Measurements from ENCODE around the gene CTNS. TPM values are rescaled to one million over a fixed set of nuclear protein-coding genes. Genes with fewer than 3 reads are reported as not detected.

Gene CTNS
- total RNA-seq, 1 experiment from 2014 or later, result 19.1 TPM

GRCh38 chr17:3622977-3623594 is 13.5 kb upstream of the CTNS start:
- no peak for DNase-seq (ENCODE audit: low read depth)

DNA sequence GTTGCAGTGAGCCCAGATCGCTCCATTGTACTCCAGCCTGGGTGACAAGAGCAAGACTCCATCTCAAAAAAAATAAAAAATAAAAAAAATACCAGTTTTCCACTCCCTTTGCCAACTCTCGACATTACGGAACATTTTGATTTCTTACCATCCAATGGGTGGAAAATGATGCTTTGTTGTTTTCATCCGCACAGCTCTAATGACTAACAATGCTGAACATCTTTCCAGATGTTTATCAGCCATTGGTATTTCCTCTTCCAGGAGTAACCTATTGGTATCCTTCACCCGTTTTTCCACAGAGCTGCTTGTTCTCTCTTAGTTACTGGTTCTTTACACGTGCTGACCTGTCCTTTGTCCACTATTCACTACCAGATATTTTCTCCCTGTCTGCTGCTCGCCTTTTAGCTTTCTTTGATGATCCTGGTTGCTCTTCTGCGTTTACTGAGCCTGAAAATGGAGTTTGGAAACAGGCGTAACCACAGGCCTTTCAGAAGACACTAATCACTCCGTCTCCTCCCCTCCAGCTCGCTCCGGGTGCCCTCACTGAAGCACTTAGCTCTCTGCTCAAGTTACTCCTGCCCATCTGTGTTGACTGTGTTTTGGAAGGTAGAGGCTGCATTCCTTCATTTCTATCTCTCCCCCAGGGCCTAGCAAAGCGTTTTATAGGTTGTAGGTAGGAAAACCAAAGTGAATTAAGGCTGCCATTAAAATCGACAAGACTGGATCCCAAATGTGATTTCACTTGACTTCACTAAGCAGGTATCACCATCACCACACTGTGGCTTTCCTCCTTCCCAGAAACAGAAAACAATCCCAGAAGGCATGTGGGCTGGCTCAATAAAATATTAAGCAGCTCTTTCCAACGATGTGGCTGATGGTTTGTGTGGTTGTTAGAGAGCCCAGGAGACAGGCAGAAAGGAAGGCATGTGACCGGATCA is 9.5 kb upstream of the CTNS start:
- no peak for DNase-seq (ENCODE audit: low read depth)

DNA sequence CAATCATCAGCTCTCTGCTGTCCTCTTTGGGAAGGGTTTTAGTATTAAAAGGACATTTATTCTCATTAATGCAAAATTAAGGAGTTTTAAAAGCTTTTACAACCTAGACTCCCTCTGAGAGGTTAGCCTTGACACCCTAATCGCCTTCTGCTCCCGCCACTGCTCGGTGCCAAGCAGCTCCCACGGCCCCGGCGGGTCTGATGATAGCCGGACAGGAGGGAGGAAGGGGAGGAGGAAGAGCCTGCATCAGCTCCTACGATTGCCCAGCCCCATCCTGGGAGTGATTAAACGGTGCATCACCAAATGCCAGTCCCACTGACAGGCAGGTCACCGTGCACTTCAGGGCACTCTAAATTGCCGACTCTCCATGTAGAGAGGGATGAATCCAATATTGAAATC is 8.8 kb upstream of the CTNS start:
- no peak for DNase-seq (ENCODE audit: low read depth)

DNA sequence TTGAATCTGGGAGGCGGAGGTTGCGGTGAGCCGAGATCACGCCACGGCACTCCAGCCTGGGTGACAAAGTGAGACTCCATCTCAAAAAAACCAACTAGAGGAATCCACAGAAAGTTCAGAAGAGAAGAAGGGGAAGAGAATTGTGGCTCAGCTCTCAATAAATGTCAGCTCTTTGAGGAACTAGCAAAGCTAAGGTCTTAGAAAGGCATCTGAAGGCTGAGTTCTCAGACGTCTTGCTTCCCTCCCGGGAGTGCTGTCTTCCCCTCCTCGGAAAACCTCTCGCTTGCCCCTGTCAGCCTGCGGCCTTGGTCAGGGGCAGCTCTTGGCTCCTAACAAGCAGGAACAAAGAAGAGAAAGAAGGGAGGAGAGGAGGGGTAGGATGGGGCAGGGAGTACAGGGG is 5.8 kb upstream of the CTNS start:
- no peak for DNase-seq (ENCODE audit: low read depth)

GRCh38 chr17:3632287-3632686 is 4.3 kb upstream of the CTNS start:
- no peak for DNase-seq (ENCODE audit: low read depth)

GRCh38 chr17:3635474-3636153 is 946 bp upstream of the CTNS start:
- no peak for DNase-seq (ENCODE audit: low read depth)

- no peak for DNase-seq (ENCODE audit: low read depth)
Observed at GRCh38 chr17:3636908-3637373, 381 bp downstream of the CTNS start.

GRCh38 chr17:3639981-3640596 is 3.5 kb downstream of the CTNS start:
- DNase-seq (ENCODE audit: low read depth), result no peak

- DNase-seq (ENCODE audit: low read depth), result no peak
Observed at GRCh38 chr17:3641014-3641413, 4.5 kb downstream of the CTNS start.

DNA sequence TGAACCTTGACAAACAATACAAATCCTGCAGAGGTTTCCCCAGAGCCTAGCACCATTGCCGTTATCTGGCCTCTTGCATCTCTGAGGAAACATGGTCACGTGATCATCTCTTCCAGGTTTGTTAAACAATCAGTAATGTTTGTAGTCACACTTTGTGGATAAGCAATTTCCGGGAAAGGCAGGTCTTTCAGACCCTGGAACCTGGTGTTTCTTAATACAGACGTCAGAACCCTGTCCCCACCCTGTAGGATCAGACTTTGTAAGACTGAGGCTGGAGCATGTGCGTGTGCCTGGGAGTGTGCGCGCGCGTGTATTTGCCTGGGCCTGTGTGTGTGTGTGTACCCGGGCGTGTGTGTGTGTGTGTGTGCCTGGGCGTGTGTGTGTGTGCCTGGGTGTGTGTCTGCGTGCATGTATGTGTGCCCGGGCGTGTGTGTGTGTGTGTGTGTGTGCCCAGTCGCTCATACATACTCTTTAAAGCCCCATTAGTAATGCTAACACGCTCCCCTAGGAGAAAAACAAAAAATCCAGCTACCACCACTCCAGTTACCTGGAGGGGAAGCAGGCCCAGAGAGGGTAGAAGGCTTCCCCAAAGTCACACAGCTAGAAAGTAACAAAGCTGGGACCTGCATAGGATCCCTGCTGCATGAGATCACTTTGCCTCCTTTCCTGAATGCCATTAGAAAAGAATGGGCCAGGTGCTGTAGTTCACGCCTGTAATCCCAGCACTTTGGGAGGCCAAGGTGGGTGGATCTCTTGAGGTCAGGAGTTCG is 5.3 kb downstream of the CTNS start:
- DNase-seq (ENCODE audit: low read depth), result no peak

- DNase-seq (ENCODE audit: low read depth), result no peak
Observed at GRCh38 chr17:3643889-3644349, 7.4 kb downstream of the CTNS start.

GRCh38 chr17:3645310-3645709 is 8.8 kb downstream of the CTNS start:
- DNase-seq (ENCODE audit: low read depth), result no peak

GRCh38 chr17:3647251-3647650 is 10.7 kb downstream of the CTNS start:
- no peak for DNase-seq (ENCODE audit: low read depth)

GRCh38 chr17:3647769-3648555 is 11.4 kb downstream of the CTNS start:
- DNase-seq (ENCODE audit: low read depth), result peak; percentile 69

- DNase-seq (ENCODE audit: low read depth), result no peak
Observed at GRCh38 chr17:3655766-3656165, 19.2 kb downstream of the CTNS start.

GRCh38 chr17:3656353-3656752 is 19.8 kb downstream of the CTNS start:
- no peak for DNase-seq (ENCODE audit: low read depth)

DNA sequence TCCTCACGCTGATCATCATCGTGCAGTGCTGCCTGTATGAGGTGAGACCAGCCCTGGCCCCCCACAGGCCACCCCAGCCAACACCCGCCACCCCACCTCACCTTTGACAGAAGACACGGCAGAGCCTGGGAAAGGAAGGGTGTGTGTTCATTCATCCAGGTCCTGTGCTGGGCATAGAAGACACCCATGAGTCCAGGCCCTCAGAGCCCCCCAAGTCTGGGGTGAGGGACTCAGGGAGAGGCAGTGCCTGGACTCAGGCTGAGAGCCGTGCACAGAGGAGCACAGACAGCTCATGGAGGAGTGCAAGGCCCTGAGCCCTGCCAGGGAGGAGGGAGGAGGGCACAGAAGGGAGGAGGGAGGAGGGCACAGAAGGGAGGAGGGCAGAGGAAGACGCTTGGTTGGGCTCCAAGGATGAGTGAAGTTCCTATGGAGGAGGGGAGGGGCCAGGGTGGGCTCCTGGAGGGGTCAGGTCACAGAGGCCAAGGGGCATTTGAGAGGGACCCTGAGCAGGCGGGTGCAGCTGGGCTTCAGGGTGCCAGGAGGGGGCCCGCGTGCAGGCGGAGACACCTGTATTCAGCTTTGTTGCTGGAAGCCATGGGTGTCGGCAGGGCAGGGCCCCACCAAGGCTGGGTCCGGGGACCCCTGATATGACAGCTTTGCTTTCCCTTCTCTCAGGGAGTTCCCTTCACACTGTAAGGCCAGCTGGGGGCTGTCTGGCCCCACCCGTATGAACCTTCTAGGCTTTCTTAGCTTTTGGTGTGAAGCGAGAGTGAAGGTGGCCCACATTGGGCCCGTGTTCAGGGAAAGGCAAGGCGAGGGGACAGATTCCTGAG is 20.4 kb downstream of the CTNS start:
- no peak for DNase-seq (ENCODE audit: low read depth)

DNA sequence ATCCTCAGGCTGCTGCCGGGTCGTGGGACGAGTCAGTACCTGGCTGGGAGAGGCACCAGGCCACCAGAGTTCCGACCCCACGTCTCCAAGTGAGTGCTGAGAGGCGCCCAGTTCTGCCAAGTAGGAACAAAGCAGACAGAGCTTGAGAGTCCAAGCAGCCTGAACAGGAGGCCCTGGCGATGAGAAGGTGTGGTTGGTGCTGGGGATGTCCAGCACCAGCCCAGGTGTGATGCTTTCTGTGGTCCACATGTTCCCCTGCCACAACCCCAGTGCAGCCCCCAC is 21.0 kb downstream of the CTNS start:
- no peak for DNase-seq (ENCODE audit: low read depth)

DNA sequence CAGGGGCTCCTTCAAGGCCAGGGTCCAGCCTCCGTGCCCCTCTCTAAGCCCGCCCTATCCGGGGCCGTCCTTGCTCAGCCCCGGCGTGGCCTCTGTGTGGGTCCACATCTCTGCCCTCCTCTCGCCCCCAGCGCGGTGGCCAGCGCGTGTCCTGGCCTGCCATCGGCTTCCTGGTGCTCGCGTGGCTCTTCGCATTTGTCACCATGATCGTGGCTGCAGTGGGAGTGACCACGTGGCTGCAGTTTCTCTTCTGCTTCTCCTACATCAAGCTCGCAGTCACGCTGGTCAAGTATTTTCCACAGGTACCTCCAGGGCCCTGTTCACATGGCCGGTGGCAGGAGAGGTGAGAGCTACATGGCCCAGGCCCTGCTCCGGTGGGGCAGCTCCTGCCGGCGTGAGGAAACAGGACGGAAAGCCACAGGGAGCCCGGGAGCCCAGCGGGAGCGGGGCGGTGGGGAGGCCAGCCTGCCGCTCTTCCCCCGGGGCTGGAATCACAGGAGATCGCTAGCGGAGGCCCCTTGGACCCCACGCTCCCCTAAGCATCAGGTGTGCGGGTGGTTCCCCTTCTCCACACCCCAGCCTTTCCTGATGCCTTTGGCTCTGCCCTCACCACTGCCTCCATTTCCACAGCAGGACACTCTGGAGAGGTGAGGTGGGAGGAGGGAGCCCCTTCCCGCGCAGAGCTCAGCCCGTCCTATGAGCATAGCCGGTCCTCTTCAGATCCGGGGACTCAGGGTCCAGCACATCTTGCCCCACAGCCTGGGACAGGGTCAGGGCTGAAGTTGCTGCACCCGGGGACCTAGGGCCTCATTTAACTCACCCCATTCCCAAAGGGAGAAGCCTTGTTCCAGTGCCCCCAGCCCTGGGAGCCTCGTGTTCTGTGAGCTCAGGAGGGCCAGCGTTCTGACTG is 21.6 kb downstream of the CTNS start:
- DNase-seq (ENCODE audit: low read depth), result no peak

All from Daoy (cell line).